Thoracic aorta (tissue), 2 donors: ENCODE data around the gene SAP30BP. TPM values are rescaled to one million over a fixed set of nuclear protein-coding genes. Genes with fewer than 3 reads are reported as not detected.

ENCODE experiments used
- ATAC-seq: fragments of 150-250 bp; one replicate; pipeline ENCODE4 v1.8.0; 2017; ENCODE audit warnings: low read depth; ENCODE audit not compliant: insufficient number of reproducible peaks, low FRiP score
- DNase-seq: peaks from one replicate; pipeline ENCODE4 v3.0.0-alpha.2; 2020; ENCODE audit warnings: low spot score
- H3K27ac ChIP-seq, 2 donors: fragments of 200-600 bp; sonication (generic); 1 replicate in 1 of 2; 2 replicates in 1 of 2; pipeline ENCODE4 v1.5.1; 2016; ENCODE audit warnings: mild to moderate bottlenecking in 2 of 2, moderate library complexity in 2 of 2
- H3K27me3 ChIP-seq: fragments of 200-600 bp; sonication (generic); replicated peaks from 2 replicates; pipeline ENCODE4 v1.6.0; 2016; ENCODE audit warnings: mild to moderate bottlenecking; ENCODE audit not compliant: insufficient read depth
- H3K36me3 ChIP-seq: fragments of 200-600 bp; sonication (generic); one replicate; pipeline ENCODE4 v1.5.1; 2016
- H3K4me1 ChIP-seq, 2 donors: fragments of 200-600 bp; sonication (generic); 1 replicate in 1 of 2; 2 replicates in 1 of 2; pipeline versions ENCODE4 v1.5.1 to v1.6.0; 2016; ENCODE audit warnings: low read depth in 2 of 2, mild to moderate bottlenecking in 1 of 2; ENCODE audit not compliant: control insufficient read depth in 1 of 2
- H3K4me3 ChIP-seq: fragments of 200-600 bp; sonication (generic); 2 replicates; pipeline ENCODE4 v1.5.1; 2016; ENCODE audit warnings: mild to moderate bottlenecking
- H3K9me3 ChIP-seq: fragments of 200-600 bp; sonication (generic); 2 replicates; pipeline ENCODE4 v1.5.1; 2016
- CTCF ChIP-seq: fragments of 200-600 bp; sonication (generic); IDR thresholded peaks from one replicate; pipeline ENCODE4 v1.5.1; 2019; ENCODE audit warnings: antibody characterized with exemption
- total RNA-seq, 2 donors: library from RNA; depleted of rRNA; stranded (reverse); fragments of >200 nt; gene quantifications; one replicate each; pipeline versions ENCODE4 v1.1.0 to v1.2.3, GENCODE V29; 2016

The SAP30BP gene
- total RNA-seq, 2 donors from 2014 or later, result 65.1 to 70.4 TPM

DNA sequence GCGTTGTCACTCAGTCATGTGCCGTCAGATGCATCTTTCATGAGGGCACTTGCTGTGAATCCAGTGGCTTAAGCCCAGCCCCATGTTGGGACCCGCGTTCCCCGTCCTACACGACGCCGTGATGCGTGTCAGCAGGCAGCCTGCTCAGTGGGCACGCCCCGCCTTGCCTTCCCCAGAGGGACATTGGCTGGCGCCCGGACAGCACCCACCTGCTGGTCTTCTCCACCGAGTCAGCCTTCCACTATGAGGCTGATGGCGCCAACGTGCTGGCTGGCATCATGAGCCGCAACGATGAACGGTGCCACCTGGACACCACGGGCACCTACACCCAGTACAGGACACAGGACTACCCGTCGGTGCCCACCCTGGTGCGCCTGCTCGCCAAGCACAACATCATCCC, 62.9 kb downstream of the SAP30BP start:
- H3K27ac ChIP-seq, result no peak overlapping the region
- DNase-seq, result no peak
- no peaks in the 10 kb centered on the region for H3K27me3 ChIP-seq
- no peak overlapping the region for H3K4me3 ChIP-seq
- no peak for ATAC-seq
- TF ChIP-seq CTCF, result no peak
- no peaks in the 10 kb centered on the region for H3K36me3 ChIP-seq
- H3K9me3 ChIP-seq, result no peaks in the 10 kb centered on the region
- no peaks in the 10 kb centered on the region for H3K4me1 ChIP-seq

DNA sequence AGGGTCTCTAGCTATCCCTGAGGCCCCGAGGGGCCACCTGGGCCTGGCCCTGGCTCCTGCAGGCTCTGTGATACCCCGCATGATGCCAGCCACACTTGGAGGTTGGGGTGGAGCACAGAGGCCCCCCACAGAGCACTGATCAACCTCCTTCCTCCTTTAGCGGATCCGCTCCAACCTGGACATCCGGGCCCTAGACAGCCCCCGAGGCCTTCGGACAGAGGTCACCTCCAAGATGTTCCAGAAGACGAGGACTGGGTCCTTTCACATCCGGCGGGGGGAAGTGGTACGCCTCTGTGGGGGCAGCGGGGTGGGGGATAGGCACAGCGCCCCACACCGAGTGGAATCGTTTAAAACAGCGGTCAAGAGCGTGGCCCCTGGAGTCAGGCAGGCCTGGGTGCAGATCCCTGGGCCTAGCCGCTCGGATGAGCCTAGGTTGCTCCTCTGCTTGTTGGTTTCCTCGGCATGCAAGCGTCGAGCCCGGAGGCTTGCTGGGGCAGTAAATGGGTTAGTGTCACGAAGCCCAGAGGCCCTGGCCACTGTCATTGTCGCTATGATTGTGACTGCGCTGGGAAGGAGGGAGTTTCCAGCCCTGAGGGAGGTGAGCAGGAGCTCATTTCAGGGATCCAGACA, 64.1 kb downstream of the SAP30BP start:
- Histone ChIP-seq H3K4me3 (no peak overlapping the region), H3K27me3 (no peaks in the 10 kb centered on the region), H3K9me3 (no peaks in the 10 kb centered on the region), H3K36me3 (no peaks in the 10 kb centered on the region), H3K4me1 (no peaks in the 10 kb centered on the region), H3K27ac (no peak overlapping the region)
- DNase-seq (no peak), ATAC-seq (no peak)
- no peak for TF ChIP-seq CTCF

DNA sequence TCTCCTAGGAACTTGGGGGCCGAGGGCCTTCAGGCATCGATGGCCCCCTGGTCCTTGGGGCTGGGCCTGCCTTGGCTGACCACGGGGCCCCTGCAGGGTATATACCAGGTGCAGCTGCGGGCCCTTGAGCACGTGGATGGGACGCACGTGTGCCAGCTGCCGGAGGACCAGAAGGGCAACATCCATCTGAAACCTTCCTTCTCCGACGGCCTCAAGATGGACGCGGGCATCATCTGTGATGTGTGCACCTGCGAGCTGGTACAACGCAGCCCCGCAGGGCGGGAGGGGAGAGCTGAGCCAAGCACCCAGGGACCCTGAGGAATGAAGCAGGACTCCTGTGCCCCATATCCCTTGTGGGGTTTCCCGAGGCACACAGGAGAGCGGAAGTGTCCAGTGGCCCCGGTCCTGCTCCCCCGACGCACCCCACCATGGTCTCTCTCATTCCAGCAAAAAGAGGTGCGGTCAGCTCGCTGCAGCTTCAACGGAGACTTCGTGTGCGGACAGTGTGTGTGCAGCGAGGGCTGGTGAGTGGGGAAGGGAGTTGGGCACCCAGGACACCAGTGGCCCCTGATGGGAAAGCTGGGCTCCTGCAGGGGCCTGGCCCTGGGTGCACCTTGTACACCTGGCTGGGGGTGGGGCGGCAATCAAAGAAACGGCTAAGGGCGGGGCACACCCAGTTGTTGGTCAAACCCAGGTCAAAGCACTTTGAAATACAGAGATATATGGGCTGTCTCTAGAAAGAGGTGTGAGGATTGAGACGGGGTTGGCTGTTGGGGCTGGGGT, 64.8 kb downstream of the SAP30BP start:
- Histone ChIP-seq H3K36me3 (no peaks in the 10 kb centered on the region), H3K4me1 (no peaks in the 10 kb centered on the region), H3K9me3 (no peaks in the 10 kb centered on the region), H3K27ac (no peak overlapping the region), H3K27me3 (no peaks in the 10 kb centered on the region), H3K4me3 (no peak overlapping the region)
- TF ChIP-seq CTCF, result no peak
- DNase-seq, result no peak
- ATAC-seq, result no peak

- Histone ChIP-seq H3K4me3 (no peak overlapping the region), H3K27me3 (no peaks in the 10 kb centered on the region), H3K36me3 (no peaks in the 10 kb centered on the region), H3K27ac (no peak overlapping the region), H3K4me1 (no peaks in the 10 kb centered on the region), H3K9me3 (no peaks in the 10 kb centered on the region)
- TF ChIP-seq CTCF, result no peak
- DNase-seq (no peak), ATAC-seq (no peak)
Observed at GRCh38 chr17:75733471-75733870, 66.3 kb downstream of the SAP30BP start.

DNA sequence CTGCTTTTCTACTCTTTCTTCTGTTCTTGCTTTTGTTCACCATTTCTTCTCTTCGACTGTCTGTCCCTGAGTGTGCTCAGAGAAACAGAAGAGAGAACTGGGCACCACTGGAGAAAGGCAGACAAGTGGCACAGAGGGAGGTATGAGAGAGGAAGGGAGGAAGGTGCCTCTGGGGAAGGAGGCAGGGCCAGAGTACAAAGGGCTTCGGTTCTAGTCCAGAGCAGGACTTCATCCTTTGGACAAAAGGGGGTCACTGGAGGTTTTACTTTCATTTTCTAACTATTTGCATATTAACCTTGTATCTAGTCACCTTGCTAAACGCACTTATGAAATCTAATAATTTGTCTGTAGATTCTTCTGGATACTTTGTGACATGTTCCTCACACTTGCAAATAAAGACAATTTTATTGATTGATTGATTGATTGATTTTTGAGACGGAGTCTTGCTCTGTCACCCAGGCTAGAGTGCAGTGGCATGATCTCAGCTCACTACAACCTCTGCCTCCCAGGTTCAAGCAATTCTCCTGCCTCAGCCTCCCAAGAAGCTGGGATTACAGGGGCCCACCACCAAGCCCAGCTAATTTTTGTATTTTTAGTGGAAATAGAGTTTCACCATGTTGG, 67.6 kb downstream of the SAP30BP start:
- no peak for TF ChIP-seq CTCF
- ATAC-seq (no peak), DNase-seq (no peak)
- Histone ChIP-seq H3K9me3 (no peaks in the 10 kb centered on the region), H3K27me3 (no peaks in the 10 kb centered on the region), H3K4me1 (no peaks in the 10 kb centered on the region), H3K36me3 (no peaks in the 10 kb centered on the region), H3K4me3 (no peak overlapping the region), H3K27ac (no peak overlapping the region)
